Smooth muscle cell (in vitro differentiated cells): ENCODE measurements around the gene TMEM30B. TPM values are rescaled to one million over a fixed set of nuclear protein-coding genes. Genes with fewer than 3 reads are reported as not detected.

Experiments used
- DNase-seq: peaks from one replicate; lab custom pipeline; 2025; ENCODE audit not compliant: unreplicated experiment; lab: John Stamatoyannopoulos, UW
- H2AFZ ChIP-seq: fragments of 200-600 bp; sonication (generic); 2 replicates; pipeline ENCODE4 v1.6.0; 2016; ENCODE audit warnings: antibody characterized with exemption, low read depth, mild to moderate bottlenecking
- H3F3A ChIP-seq: fragments of 200-600 bp; sonication (generic); 2 replicates; pipeline ENCODE4 v1.6.0; 2017; ENCODE audit warnings: antibody characterized with exemption, low read depth
- H3K27ac ChIP-seq: fragments of 200-600 bp; sonication (generic); 2 replicates; pipeline ENCODE4 v1.5.1; 2016; ENCODE audit warnings: low read depth, mild to moderate bottlenecking
- H3K27me3 ChIP-seq: fragments of 200-600 bp; sonication (generic); 2 replicates; pipeline ENCODE4 v1.6.1; 2016; ENCODE audit warnings: low read depth, mild to moderate bottlenecking
- H3K36me3 ChIP-seq: fragments of 200-600 bp; sonication (generic); 2 replicates; pipeline ENCODE4 v1.5.1; 2016; ENCODE audit warnings: low read depth
- H3K4me1 ChIP-seq: fragments of 200-600 bp; sonication (generic); 2 replicates; pipeline ENCODE4 v1.5.1; 2016; ENCODE audit warnings: low read depth
- H3K4me2 ChIP-seq: fragments of 200-600 bp; sonication (generic); 2 replicates; pipeline ENCODE4 v1.6.0; 2016; ENCODE audit warnings: mild to moderate bottlenecking
- H3K4me3 ChIP-seq: fragments of 200-600 bp; sonication (generic); 2 replicates; pipeline ENCODE4 v1.5.1; 2016; ENCODE audit warnings: mild to moderate bottlenecking
- H3K79me2 ChIP-seq: fragments of 200-600 bp; sonication (generic); 2 replicates; pipeline ENCODE4 v1.6.0; 2016; ENCODE audit warnings: low read depth, mild to moderate bottlenecking
- H3K9ac ChIP-seq: fragments of 200-600 bp; sonication (generic); 2 replicates; pipeline ENCODE4 v1.6.0; 2016; ENCODE audit warnings: low read depth
- H3K9me3 ChIP-seq: fragments of 200-600 bp; sonication (generic); replicated peaks from 2 replicates; pipeline ENCODE4 v1.5.1; 2016; ENCODE audit warnings: low read depth
- H4K20me1 ChIP-seq: fragments of 200-600 bp; sonication (generic); 2 replicates; pipeline ENCODE4 v1.6.0; 2016; ENCODE audit warnings: low read depth
- CTCF ChIP-seq: fragments of 200-600 bp; sonication (generic); IDR thresholded peaks from 2 replicates; pipeline ENCODE4 v1.5.1; 2017; ENCODE audit warnings: borderline replicate concordance, mild to moderate bottlenecking, antibody characterized with exemption; ENCODE audit not compliant: insufficient read depth, poor library complexity, severe bottlenecking
- WGBS: methylation state at CpG from one replicate; pipeline ENCODE4 v1.1.7; 2016; ENCODE audit warnings: low lambda C conversion rate; 5-methylcytosine and 5-hydroxymethylcytosine counted together
- polyA plus RNA-seq: library from polyadenylated mRNA; unstranded; fragments of >200 nt; fragmentation: Nextera tagmentation; extraction: Ambion mirVana; gene quantifications from 2 replicates; pipeline ENCODE4 v1.2.1, GENCODE V29; 2016
- total RNA-seq: library from RNA; depleted of rRNA; stranded (reverse); fragments of >200 nt; gene quantifications from 2 replicates; pipeline ENCODE4 v1.2.3, GENCODE V29; 2014

Gene TMEM30B
- total and polyA plus RNA-seq, 2 experiments from 2014 or later = 0.16 to 3.1 TPM

- no peaks in the 10 kb centered on the region for H3F3A ChIP-seq
- DNase-seq = no peak
- 91% methylated on average over 2 of the region's 2 CpGs for WGBS
These were observed 23.6 kb upstream of the TMEM30B start for GRCh38 chr14:61304688-61305087.

DNA sequence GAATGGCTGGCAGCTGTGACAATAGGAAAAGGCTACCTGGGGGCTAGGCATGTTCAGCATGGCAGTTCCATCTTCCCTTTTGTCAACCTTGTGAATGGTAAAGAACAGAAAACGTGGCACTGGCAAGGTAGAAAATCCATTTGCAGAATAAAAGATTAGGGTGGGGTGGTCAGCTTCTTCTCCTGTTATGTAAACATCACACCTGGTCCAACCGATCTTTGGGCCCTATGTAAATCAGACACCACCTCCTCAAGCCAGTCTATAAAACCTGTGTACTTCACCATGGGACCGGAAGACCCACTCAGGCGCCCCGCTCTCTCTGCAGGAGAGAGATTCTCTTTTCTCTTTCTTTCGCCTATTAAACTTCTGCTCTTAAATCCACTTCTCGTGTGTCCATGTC lies 19.6 kb upstream of the TMEM30B start:
- TF ChIP-seq CTCF = no peak
- 73% methylated on average over 7 of the region's 7 CpGs for WGBS
- Histone ChIP-seq H3K4me2 (no peak overlapping the region), H3K27me3 (no peaks in the 10 kb centered on the region), H3K4me3 (no peak overlapping the region), H3K79me2 (no peaks in the 10 kb centered on the region), H4K20me1 (no peaks in the 10 kb centered on the region), H3K27ac (no peak overlapping the region), H3K9ac (no peak overlapping the region), H3F3A (no peaks in the 10 kb centered on the region), H2AFZ (no peak overlapping the region), H3K36me3 (no peaks in the 10 kb centered on the region), H3K4me1 (no peaks in the 10 kb centered on the region), H3K9me3 (no peaks in the 10 kb centered on the region)
- DNase-seq = no peak

More at GRCh38 chr14:61304688-61305087, 23.6 kb upstream of the TMEM30B start:
- H2AFZ ChIP-seq = no peak overlapping the region
- H3K4me3 ChIP-seq = no peak overlapping the region
- no peaks in the 10 kb centered on the region for H3K79me2 ChIP-seq
- H3K9ac ChIP-seq = no peak overlapping the region
- H3K9me3 ChIP-seq = no peaks in the 10 kb centered on the region
- no peak overlapping the region for H3K4me2 ChIP-seq
- H3K27me3 ChIP-seq = no peaks in the 10 kb centered on the region
- H3K27ac ChIP-seq = no peak overlapping the region
- no peaks in the 10 kb centered on the region for H3K36me3 ChIP-seq
- no peaks in the 10 kb centered on the region for H3K4me1 ChIP-seq
- TF ChIP-seq CTCF = no peak
- H4K20me1 ChIP-seq = no peaks in the 10 kb centered on the region

DNA sequence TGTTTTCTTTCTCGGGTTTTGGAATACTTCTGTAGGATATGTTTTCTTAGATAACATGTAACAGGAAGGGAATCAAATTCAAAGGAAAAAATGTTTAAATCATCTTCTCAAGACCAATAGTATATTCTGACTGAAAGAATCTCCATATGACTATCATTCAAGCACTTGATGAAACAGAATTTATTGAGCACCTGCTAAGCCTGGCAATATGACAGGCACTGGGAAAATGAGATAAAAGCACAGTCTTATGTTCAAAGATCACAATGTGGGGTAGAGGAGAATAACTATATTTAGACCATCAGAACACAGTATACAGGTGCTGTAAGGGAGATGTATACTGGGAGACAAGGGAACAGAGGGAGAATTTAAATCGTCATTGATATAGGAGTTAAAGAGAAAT lies 19.1 kb upstream of the TMEM30B start:
- no peak for DNase-seq
- no peaks in the 10 kb centered on the region for H4K20me1 ChIP-seq
- no peaks in the 10 kb centered on the region for H3K36me3 ChIP-seq
- no peaks in the 10 kb centered on the region for H3K9me3 ChIP-seq
- H3K4me1 ChIP-seq = no peaks in the 10 kb centered on the region
- no peak for TF ChIP-seq CTCF
- WGBS = 38% methylated on average over 2 of the region's 2 CpGs
- no peak overlapping the region for H3K9ac ChIP-seq
- no peak overlapping the region for H3K4me3 ChIP-seq
- H3K79me2 ChIP-seq = no peaks in the 10 kb centered on the region
- no peak overlapping the region for H2AFZ ChIP-seq
- H3K27me3 ChIP-seq = no peaks in the 10 kb centered on the region
- H3K27ac ChIP-seq = no peak overlapping the region
- H3K4me2 ChIP-seq = no peak overlapping the region
- H3F3A ChIP-seq = no peaks in the 10 kb centered on the region

DNA sequence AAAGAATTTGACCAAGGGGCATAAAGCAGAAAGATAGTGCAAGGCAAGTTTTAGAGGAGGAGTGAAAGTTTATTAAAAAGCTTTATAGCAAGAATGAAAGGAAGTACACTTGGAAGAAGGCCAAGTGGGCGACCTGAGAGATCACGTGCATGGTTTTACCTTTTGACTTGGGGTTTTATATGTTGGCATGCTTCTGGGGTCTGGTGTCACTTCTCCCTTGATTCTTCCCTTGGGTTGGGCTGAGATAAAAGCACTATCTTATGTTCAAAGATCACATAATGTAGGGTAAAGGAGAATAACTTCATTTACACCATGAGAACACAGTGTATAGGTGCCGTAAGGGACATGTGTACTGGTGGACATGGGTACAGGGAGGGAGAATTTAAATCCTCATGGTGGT lies 17.7 kb upstream of the TMEM30B start:
- no peak overlapping the region for H3K9ac ChIP-seq
- H3K9me3 ChIP-seq = no peaks in the 10 kb centered on the region
- no peak for TF ChIP-seq CTCF
- no peaks in the 10 kb centered on the region for H4K20me1 ChIP-seq
- no peak overlapping the region for H3K4me2 ChIP-seq
- H3K27me3 ChIP-seq = no peaks in the 10 kb centered on the region
- no peaks in the 10 kb centered on the region for H3K79me2 ChIP-seq
- no peaks in the 10 kb centered on the region for H3K36me3 ChIP-seq
- no peaks in the 10 kb centered on the region for H3F3A ChIP-seq
- 95% methylated on average over 3 of the region's 3 CpGs for WGBS
- H3K4me1 ChIP-seq = no peaks in the 10 kb centered on the region
- no peak for DNase-seq
- H2AFZ ChIP-seq = no peak overlapping the region
- H3K27ac ChIP-seq = no peak overlapping the region
- no peak overlapping the region for H3K4me3 ChIP-seq
